Measurements from ENCODE around the gene DNAJB9. TPM values are rescaled to one million over a fixed set of nuclear protein-coding genes. Genes with fewer than 3 reads are reported as not detected.

The DNAJB9 gene
- 13.1 and 14.0 TPM in 2 replicates for total RNA-seq

GRCh38 chr7:108569381-108570145 is at the start of gene DNAJB9, which contains the start of gene THAP5:
Gene DNAJB9 (plus strand): TSS chr7:108569874. CDS start chr7:108571727, 1,853 bp downstream.
Gene THAP5 (minus strand): TSS chr7:108569706. CDS start chr7:108569569, 137 bp downstream.

GRCh38 chr7:108525985-108526767 is 43.5 kb upstream of the DNAJB9 start, which contains the start of gene PNPLA8:
Gene PNPLA8 (minus strand): TSS chr7:108526135. CDS start chr7:108515491, 10,644 bp downstream.

Other genes with a start within 250 kb of the DNAJB9 start
- gene NRCAM, start 113.4 kb upstream of the DNAJB9 start, total RNA-seq = 62.4 and 85.1 TPM in 2 replicates
- gene PNPLA8, start 43.7 kb upstream of the DNAJB9 start, total RNA-seq = 17.0 and 27.7 TPM in 2 replicates
- 17.3 and 21.0 TPM in 2 replicates for gene THAP5, start 168 bp upstream of the DNAJB9 start, total RNA-seq